ENCODE measurements around the gene DUSP8.

The DUSP8 gene

GRCh38 chr11:1564535-1565172, 7.4 kb downstream of the DUSP8 start:
- DNase-seq: peak; percentile 72

GRCh38 chr11:1563697-1564534, 8.2 kb downstream of the DUSP8 start:
- DNase-seq: no peak

GRCh38 chr11:1563149-1563638, 8.9 kb downstream of the DUSP8 start:
- DNase-seq: no peak

GRCh38 chr11:1562469-1563148, 9.5 kb downstream of the DUSP8 start:
- no peak for DNase-seq

- no peak for DNase-seq
Measured at GRCh38 chr11:1561955-1562354, 10.1 kb downstream of the DUSP8 start.

GRCh38 chr11:1561266-1561665, 10.8 kb downstream of the DUSP8 start:
- no peak for DNase-seq

GRCh38 chr11:1560649-1561251, 11.3 kb downstream of the DUSP8 start:
- DNase-seq: no peak

GRCh38 chr11:1560002-1560648, 11.9 kb downstream of the DUSP8 start:
- no peak for DNase-seq

GRCh38 chr11:1559111-1559951, 12.7 kb downstream of the DUSP8 start:
- peak; percentile 80 for DNase-seq

- DNase-seq: no peak
Measured at GRCh38 chr11:1558775-1559110, 13.3 kb downstream of the DUSP8 start.

- no peak for DNase-seq
Measured at GRCh38 chr11:1557904-1558774, 13.9 kb downstream of the DUSP8 start.

GRCh38 chr11:1557051-1557884, 14.8 kb downstream of the DUSP8 start:
- DNase-seq: no peak

GRCh38 chr11:1556278-1556902, 15.7 kb downstream of the DUSP8 start:
- no peak for DNase-seq

- DNase-seq: no peak
Measured at GRCh38 chr11:1555713-1556153, 16.3 kb downstream of the DUSP8 start.

GRCh38 chr11:1554981-1555712, 16.9 kb downstream of the DUSP8 start:
- DNase-seq: no peak

GRCh38 chr11:1553808-1554594, 18.1 kb downstream of the DUSP8 start:
- DNase-seq: peak; percentile 35
